GM21528 (cell line): Measurements from ENCODE around the gene ECHS1.
A peak's percentile ranks its signal among the peaks of the same experiment; 100 is the strongest.
"Not testable (repeated sequence)": the region's sequence is repeated elsewhere in the genome, so short reads cannot be mapped to it uniquely, and the experiment has no call there.

ENCODE experiments used
- ATAC-seq: cut with Tn5 transposase; IDR thresholded peaks from one replicate; pipeline ENCODE4 v1.9.1; 2021; ENCODE audit warnings: mild to moderate bottlenecking, moderate library complexity; ENCODE audit not compliant: unreplicated experiment, low FRiP score

Gene ECHS1

DNA sequence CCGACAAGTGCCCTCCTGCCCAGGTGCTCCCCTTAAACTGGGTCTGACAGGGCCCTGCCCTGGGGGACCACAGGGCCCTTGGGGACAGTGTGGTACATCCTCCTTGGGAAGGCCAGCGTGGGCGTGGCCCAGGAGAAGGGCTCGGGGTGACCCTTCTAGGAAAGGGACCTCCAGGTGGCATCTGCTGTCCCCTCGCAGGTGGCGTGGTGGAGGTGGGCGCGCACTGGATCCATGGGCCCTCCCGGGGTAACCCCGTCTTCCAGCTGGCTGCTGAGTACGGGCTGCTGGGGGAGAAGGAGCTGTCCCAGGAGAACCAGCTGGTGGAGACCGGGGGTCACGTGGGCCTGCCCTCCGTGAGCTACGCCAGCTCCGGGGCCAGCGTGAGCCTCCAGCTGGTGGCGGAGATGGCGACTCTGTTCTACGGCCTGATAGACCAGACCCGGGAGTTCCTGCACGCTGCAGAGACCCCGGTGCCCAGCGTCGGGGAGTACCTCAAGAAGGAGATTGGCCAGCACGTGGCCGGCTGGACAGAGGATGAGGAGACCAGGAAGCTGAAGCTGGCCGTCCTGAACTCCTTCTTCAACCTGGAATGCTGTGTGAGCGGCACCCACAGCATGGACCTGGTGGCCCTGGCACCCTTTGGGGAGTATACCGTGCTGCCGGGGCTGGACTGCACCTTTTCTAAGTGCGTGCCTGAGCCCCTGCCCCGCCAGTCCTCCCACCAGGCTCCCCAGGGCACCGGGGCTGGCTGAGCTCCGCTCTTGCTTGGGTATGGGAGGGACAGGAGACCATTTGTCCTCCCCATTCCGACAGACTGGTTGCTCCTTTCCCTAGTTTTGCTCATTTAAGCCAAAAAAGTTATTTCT, 6.9 kb upstream of the ECHS1 start:
- ATAC-seq, result peak; percentile 27

DNA sequence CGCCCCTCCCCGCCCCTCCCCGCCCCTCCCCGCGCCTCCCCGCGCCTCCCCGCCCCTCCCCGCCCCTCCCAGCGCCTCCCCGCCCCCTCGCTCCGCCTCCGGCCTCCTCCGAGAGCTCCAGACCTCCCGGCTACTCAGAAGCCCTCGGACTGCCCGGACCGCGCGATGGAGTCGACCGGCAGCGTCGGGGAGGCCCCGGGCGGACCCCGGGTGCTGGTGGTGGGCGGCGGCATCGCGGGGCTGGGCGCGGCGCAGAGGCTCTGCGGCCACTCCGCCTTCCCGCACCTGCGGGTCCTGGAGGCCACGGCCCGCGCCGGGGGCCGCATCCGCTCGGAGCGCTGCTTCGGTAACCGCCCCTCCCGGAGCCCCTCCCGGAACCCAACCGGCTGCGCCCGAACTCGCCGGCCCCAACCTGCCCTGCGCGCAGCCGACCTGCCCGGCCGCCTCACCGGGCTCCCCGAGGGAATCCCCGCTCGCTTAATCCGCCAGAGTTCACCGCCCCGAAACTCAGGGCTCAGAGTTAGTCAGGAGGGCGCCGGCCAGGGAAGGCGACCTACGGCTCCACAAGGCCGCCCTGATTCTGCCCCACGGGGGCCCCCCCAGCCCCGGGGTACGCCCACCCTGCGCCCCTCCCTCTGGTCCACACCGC, 6.1 kb upstream of the ECHS1 start, which contains the start of gene PAOX:
Gene PAOX, plus strand, starts transcription at position 111 of the 649 bp plus-strand sequence. Its CDS starts 55 bp downstream, at position 166.
- peak; percentile 46 for ATAC-seq

DNA sequence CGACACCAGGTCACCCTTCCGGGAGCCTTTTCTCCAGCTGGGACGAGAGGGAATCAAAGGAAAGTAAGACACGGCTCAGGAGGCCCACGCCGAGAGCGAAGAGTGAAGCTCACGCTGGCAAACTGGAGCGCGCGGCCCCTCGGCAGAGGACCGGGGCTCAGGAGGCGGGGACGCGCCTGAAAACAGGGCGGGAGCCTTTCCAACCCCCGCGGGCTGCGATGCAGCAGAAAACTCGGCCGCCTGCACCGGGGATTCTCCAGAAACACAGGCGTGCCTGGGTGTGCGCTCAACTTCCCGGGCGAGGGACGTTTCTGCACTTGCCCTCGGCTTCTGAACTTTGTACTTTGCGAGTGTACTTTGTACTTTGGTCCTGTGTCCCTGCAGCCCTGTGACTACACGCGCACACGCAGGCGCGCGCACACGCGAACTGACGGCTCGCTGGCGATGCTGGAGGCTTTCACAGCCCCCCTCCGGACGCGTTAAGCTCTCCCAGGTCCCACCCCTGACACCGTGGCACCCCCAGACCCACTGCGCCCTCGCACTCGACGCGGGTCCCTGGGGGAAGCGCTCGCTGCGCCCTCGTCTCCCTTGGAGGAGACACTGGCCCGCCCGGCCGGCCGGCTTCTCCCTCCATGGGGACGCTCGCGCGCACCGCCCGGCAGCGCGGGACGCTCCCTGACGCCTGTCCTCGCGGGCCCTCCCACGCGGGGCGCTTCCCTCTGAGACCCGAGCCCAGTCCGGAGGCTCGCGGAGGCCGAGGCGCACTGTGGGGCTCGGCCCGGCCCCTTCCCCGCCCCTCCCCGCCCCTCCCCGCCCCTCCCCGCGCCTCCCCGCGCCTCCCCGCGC, 5.3 kb upstream of the ECHS1 start:
- ATAC-seq, result peak; percentile 40

DNA sequence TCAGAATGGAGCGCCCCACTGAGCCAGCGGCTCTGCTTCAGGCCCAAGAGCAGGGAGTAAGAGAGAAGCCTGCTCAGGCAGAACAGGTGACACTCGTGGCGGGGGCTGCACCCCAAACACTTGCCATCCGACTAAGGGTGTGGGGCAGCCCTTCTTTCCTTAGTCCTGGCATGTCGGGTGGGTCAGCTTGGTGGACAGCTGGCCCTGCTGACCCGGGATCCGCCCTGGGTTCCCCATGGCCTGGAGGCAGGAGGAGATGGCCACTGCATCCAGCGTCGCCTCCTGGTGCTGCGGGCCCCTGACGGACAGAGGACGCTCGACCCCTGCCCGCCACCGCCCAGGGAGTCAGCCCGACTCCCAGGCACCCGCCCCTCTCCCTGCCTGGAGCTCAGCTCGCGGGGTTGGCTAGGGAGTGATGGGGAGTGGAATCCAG, 4.7 kb upstream of the ECHS1 start:
- no peak for ATAC-seq

DNA sequence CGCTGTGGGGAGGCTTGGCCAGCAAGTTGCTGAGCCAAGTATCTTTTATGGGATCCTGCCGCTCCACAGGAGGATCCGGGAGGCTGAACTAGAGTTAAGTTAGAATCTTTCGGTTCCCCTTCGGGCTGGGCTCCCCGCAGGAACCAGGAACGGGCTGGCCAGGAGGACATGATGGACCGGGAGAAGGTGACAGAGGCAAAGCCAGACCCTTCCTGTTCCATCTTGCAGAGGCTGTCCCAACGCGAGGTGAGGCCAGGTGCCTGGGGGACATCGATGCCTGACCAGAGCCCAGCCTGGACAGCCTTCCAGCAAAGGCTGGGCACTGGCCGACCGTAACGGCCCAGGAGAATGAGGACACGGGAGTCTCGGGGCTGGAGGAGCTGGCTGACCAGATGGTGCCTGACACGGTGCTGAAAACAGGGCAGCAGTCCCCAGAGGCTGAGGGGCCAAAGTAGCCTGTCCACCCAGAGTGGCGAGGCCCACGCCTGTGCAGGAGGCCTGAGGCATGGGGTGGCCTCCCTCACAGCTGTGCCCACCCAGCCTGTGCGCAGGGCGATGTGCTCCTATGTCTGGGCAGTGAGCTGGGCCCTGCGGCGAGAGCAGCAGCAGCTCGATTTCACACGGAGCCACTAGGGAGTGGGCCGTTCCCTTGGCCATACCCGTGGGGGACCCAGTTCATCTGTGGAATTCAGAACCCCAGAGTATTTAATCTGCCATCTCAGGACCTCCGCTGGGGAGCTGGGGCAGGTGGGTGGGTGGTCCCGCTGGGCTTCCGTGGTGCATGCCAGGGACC, 4.1 kb upstream of the ECHS1 start:
- ATAC-seq, result no peak

DNA sequence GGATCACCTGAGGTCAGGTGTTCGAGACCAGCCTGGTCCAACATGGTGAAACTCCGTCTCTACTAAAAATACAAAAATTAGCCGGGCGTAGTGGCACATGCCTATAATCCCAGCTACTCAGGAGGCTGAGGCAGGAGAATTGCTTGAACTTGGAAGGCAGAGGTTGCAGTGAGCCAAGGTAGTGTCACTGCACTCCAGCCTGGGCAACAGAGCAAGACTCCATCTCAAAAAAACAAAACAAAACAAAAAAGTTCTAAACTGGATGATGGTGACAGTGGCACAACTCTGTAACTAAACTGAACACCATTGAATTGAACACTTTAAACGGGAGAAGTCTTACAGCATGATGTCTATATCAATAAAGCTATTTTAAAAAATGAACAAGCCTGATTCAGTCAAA, 3.0 kb upstream of the ECHS1 start:
- not testable (repeated sequence) for ATAC-seq

DNA sequence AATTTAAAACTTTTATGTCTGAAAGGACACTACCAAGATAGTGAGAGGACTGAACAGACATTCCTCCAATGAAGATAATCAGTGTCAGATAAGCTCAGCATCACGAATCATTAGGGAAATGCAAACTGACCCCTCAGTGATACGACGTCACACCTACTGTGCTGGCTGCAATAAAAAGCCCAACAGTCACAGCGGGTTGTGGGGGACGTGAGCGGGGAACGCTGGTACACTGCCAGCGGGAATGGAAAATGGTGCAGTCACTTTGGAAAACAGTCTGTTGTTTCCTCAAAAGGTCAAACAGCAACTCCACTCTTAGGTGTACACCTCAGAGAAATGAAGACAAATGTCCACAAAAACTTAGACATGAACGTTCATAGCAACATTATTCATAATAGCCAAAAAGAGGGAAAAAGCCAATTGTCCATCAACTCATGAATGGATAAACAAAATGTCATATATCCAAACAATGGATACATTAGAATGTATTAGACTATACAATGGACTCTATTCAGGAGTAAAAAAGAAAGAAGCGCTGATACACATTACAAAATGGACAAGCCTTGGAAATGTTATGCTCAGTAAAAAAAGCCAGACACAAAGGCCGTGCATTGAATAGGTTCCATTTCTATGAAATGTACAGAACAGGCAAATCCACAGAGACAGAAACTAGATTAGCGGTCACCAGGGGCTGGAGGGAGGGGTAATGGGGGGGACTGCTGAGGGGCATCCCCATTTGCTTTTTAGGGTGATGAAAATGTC, 2.4 kb upstream of the ECHS1 start:
- no peak for ATAC-seq

DNA sequence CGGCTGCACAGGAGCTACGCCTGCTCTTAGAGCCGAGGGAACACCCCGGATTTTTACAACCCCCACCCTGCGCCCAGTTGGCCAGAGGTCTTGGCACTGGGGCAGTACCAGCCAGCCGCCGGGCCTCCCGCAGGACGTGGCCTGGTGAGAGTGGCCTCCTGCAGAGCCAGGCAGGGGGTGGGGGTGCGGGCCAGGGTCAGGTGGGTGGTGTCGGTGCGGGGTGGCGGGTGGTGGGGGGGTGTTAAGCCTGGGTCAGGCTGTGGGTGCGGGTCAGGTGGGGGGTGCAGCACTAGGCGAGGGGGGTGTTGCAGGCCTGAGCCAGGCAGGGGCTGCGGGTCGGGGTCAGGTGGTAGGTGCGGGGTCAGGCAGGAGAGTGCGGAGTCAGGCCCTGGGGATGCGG, 647 bp downstream of the ECHS1 start:
- no peak for ATAC-seq

DNA sequence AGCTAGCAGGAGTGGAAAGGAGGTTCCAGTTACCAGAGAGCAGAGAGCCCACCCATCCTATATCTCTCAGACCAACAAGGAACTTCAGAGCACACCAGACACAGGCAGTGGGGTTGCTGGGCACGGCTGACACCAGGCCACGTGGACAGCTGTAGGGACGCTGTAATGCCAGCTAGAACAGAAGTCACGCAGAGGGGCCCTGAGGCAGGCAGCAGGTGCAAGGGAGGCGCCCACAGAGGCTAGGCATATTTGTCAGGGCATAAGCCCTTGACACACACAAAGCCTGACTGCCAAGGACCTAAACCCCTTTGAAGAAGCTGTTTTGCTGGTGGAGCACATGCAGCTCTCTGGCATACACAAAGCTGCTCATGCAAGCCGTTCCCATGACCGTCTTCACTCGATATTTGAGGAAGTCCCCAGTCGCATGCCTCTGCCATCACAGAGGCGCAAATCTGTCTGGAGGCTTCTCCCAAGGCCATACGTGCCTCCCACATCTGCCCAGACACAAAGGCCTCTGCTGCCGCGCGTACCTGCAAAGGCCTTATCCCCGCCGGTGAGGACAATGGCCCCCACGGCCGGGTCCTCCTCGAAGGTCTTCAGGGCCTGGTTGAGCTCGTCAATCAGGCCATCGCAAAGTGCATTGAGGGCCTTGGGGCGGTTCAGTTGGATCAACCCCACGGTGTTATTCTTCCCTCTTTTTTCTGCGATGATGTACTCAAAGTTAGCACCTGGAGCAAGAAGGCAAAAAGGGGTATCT, 2.9 kb downstream of the ECHS1 start:
- ATAC-seq, result no peak

DNA sequence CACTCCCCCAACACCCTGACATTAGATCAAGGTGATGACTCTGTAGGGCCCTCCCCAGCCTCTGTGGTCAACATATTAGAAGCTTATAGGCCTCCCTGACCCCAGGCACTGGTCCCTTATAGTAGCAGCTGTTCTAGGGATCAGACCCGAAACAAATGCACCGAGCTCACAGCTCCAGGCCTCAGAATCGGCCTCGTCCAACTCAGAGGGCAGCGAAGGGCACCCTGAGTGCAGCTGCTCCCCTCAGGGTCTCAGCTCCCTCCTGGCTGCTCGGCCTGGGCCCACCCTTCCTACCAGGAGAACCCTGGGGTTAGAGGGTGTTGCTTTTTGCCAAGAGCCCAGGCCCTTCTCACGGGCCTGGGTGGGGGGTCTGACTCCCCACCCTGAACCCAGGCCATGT, 5.0 kb downstream of the ECHS1 start:
- ATAC-seq, result no peak

DNA sequence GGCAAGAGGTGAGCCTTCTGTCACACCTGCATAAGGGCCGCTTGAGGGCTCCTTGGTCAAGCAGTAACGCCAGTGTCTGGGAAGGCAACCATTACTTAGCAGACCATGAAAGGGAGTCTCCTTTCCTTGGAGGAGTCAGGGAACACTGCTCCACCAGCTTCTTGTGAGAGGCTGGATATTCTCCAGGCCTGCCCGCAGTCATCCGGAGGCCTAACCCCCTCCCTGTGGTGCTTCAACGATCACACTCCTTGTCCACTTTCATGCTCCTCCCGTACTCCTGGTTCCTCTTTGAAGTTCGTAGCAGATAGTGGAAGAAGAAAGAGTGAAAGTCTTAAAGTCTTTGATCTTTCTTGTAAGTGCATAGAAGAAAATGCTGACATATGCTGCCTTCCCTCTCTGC, 5.7 kb downstream of the ECHS1 start:
- ATAC-seq, result not testable (repeated sequence)

DNA sequence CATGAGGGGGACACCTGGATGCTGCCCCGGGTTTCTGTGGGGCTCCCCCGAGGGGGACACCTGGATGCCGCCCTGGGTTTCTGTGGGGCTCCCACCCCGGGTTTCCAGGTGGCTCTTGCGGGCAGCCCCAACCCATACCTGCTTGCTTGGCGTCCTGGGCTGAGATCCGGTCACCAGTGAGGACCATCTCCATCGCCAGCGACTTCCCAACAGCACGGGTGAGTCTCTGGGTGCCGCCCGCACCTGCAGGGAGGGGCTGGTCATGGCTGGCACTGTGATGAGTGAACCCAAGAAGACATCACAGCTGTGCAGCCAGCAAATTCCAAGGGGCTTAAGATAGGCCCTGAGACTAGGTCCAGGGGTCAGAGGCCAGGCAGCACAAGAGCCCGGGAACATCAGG, 6.4 kb downstream of the ECHS1 start:
- no peak for ATAC-seq

DNA sequence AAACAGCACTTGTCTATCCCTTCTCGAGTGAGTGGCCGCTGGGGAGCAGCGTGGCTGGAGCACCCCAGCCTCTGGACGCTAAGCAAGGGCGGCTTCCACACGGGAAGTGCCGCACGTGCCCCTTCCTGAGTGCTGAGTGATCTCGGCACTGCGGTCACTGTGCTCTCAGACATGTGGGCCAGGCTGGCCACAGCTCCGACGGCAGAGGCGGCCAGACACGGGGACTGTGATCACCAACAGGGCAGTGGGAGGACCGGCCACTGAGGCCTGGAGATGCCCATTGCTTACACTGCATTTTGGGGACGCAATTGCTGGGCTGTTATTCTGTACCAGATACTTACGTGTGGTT, 7.0 kb downstream of the ECHS1 start:
- no peak for ATAC-seq

DNA sequence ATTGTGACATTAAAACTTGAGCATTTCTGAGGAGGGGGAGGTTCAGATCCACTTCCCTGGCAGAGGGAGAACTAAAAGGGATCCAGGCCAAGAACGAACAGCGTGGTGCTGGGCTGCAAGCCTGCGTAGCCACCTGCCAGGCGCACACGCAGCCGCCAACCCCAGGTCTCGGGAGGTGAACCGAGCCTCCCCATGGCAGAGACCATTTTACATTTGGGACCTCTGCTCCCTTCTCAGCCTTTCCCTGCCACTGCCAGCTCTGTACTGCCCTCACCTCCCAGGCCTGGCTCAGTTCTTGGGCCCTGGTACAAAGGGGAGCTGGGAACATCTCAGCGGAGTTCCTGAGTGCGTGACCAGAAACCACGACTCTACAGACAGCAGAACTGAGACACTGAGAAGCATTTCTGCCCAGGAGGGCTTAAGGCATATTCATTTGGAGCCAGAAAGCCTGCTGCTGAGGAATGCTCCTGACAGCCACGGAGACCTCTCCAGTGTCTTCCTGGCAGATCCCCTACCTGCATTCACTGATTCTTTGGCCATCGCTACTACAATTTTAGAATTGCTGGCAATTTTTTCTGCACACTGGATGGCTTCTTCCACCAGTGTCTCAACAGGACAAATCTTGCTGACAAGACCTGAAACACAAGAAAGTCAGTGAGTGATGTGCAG, 7.6 kb downstream of the ECHS1 start:
- no peak for ATAC-seq

DNA sequence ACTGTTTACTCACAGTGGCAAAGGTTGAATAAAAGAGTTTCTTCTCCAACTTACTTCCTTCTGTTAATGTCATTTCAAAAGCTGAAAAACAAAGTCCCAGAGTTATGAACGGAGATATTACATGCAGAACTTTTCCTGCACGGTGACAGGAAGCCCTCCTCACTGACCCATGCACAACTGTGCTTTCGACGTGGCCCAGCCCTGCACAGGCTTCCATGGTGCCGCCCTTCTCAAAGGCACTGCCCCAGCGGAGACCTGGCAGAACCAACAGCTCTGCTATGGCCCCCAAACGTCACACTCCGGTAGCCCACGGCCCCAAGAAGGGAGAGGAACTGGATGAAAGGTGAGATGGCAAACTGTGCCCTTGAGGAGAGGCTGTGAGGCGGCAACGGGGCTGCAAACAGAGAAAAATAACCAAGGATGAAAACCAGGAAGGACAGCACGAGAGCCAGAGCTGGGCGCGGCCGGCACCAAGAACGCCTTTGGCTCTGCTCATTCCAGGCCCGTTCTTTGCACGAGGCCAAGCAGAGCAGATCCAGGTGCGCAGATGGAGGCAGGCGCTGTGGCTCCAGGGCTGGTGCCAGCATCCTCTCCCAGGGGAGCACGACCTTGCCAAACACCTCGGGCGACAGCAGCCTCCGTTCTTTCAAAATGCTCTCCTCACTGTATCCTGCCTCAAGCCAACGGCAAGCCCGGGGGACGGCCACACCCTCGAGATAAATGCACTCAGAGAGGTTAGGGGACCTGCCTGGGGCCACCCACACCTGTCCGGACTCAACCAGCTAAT, 8.3 kb downstream of the ECHS1 start:
- ATAC-seq, result no peak

DNA sequence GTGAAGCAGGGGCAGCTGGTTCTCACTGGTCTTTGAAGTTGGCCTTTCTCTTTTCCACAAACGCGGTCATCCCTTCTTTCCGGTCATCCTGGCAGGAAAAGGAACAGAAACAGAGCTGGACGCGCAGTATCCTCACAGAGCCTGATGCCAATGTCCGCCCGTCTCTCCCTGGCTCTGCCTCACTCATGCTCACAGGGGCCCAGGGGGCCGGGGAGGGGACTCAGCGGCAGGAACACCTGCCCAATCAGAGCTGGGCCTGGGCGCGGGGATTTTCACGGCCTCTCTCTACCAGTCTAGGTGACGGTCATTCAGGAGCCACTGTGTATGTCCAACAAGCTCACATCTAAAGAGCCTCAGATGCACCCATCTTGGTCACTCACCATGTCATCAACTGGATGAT, 10.3 kb downstream of the ECHS1 start:
- no peak for ATAC-seq

DNA sequence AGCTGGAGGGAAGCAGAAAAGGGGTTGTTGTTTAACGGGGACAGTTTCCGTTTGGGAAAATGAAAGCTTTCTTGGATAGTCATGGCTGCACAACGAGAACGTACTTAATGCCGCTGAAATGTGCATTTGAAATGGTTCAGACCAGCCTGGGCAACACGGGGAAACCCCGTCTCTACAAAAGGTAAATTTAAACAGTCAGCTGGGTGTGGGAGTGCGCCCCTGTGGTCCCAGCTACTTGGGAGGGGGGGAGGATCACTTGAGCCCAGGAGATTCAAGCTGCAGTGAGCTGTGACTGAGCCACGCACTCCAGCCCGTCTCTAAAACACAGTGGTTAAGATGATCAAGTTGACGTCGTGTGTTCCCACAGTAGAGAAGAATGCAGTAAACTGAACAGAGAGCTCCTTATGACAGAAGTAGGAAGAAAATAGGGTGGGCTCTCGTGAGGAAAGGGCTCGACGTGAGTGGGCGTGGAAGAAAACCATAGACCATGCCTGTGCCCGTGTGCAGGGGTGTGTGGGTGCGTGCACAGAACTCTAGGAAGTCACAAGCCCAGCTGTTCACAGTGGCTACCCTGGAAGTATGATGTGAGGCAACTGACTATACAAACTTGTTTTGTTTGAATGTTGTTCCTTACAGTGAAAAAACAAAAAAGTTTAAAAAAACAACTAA, 11.2 kb downstream of the ECHS1 start:
- no peak for ATAC-seq
